GM04503 (cell line): ENCODE data around the gene PPEF1.

Experiments used
- DNase-seq: peaks from one replicate; pipeline ENCODE4 v3.0.0-alpha.2; 2012; ENCODE audit warnings: low read depth

Gene PPEF1, protein sequence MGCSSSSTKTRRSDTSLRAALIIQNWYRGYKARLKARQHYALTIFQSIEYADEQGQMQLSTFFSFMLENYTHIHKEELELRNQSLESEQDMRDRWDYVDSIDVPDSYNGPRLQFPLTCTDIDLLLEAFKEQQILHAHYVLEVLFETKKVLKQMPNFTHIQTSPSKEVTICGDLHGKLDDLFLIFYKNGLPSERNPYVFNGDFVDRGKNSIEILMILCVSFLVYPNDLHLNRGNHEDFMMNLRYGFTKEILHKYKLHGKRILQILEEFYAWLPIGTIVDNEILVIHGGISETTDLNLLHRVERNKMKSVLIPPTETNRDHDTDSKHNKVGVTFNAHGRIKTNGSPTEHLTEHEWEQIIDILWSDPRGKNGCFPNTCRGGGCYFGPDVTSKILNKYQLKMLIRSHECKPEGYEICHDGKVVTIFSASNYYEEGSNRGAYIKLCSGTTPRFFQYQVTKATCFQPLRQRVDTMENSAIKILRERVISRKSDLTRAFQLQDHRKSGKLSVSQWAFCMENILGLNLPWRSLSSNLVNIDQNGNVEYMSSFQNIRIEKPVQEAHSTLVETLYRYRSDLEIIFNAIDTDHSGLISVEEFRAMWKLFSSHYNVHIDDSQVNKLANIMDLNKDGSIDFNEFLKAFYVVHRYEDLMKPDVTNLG

DNA sequence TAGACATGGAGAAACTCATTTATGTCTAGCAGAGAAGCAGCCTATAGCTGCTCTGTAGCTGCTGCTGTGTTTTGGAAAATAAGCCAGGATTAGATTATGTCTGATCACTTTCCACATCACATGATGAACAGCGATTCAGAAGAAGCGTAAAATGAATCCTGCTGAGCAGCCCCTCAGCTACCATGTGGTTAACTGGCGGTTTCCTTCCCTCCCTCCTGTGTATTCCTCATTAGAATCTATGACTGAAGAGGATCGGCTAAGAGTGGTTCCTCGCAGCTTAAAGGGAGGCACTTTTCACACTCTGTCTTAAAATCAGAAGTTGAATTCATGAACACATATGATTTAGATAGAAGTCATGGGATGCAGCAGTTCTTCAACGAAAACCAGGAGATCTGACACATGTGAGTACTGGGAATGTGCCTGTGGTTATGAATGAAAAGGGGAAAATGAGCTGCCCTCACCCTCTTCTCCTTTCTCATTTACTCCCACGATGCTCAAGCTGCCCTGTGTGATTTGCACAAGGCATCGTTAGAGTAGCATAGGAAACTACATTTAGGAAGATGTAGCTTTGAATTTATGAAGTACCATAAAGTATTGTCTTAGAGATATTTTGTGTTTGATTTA, at the start of gene PPEF1:
Gene PPEF1, plus strand, starts transcription at position 220 of the 624 bp plus-strand sequence. Its CDS starts 136 bp downstream, at position 356.
- DNase-seq = no peak

DNA sequence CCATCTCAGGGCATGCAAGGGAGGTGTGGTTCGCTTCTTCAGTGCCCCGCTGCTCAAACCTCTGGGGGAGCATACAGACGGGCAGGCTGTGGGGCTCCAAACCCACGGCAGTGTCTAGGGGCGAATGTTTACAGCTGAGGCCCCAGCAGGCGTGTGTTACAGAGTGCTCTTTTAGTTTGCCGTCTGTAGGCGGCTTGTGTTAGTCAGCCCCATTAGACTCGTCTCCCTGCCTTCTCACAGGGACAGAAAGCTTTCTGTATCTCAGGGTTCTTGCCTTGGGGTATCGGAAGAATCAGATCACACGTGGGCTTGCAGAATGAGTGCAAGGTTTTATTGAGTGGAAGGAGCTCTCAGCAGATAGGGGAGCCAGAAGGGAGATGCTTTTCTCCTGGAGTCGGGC, 46.2 kb upstream of the PPEF1 start:
- no peak for DNase-seq

DNA sequence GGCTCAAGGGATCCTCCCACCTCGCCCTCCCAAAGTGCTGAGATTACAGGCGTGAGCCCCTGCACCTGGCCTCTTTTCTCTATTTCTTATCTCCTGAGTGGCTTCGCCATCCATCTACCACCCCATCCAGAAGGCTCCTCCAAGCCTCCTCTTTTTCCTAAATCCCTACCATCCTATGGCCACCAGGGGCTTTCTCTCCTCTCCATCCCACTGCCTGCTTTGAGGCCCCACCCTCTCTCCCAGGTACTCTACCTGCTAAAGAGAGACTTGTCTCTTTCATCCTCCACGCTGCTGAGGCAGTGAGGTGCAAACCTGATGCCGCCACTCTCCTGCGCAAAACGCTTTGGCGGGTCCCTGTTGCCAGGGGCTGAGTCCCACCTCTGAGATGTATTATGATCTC, 42.5 kb upstream of the PPEF1 start:
- no peak for DNase-seq

DNA sequence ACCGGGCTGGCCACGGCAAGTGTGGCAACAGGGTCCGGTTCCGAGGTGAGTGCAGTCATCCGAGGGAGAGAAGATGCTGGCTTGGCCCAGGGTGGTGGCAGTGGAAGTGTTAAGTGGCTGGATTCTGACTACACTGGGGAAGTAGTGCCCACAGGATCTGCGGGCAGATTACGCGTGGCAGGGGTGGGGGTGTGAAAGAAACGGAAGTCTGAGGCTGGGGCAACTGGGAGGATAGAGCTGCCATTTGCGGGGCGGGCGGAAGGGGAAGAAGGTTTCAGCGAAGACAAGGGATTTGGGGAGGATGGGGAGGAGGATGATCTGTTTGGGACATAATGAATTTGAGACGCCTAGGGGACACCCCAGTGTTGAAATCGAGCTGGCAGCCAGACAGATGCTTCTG, 40.8 kb upstream of the PPEF1 start:
- DNase-seq = no peak

DNA sequence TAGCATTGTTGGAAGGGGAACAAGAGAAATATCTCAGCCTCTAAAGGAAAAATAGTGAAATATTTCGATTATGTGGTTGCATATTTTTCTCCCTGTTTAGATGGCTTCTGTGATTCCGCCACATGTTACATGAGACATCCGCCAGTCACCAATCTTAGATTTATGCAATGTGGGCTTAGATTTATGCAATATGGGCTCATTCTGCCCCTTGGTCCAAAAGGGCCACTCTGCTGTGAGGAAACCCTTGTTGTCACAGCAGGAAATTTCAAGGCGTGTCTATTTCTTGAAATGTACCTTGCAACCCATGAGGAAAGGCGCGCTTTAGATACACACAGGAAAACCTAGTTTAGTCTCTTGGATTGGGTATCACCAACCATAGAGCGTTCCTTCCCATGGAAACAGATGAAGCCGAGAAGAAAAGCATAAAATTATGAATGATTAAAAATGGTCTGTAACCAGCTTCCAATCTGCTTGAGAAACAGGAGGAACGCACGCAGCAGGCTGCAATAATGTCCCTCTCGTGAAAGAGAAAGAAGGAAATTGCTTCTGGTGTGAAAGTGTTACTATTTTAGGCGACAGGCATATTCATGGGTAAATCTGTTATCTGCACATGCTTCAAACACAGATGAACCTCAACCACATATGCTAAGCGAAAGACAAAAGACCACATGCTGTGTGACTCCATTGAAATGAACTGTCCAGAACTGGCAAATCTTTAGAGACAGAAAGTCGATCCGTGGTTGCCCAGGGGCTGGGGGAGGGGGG, 39.2 kb upstream of the PPEF1 start:
- no peak for DNase-seq

DNA sequence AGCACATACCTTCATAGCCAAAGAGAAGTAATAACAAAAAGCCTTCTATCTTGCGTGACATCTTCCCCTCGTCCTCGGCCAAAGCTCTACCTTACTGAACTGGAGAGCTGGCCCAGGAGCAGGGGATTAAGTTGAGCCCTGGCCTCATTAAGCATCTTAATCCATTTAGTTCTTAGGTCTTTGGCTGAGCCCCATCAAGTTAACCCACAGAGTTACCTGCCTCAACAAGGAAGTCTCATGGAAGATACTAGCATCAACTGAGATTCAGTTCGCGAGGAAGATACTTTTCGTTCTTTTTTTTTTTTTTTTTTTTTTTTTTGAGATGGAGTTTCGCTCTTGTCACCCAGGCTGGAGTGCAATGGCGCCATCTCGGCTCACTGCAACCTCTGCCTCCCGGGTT, 35.4 kb upstream of the PPEF1 start, which contains the start of gene RS1:
Gene RS1, minus strand, starts transcription at position 101 of the 400 bp plus-strand sequence. Its CDS starts 40 bp downstream, at position 61.
- DNase-seq = no peak

DNA sequence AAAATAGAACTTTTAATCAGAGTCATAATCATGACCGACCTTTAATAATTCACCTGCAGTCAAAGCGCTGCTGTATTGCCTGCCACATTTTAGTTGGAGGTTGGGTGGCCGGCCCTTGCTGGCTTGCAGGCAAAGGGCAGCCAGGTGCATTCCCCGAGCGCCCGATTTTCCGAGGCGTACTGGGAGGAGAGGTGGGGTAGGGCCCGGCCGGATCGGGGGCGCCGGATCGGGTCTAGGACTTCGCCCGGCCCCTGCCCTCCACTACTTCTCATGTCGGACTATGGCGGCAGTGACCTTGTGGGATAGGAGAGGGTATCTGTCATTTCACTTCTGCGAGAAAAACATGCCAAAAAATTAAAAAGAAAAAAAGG, 33.0 kb upstream of the PPEF1 start:
- no peak for DNase-seq

DNA sequence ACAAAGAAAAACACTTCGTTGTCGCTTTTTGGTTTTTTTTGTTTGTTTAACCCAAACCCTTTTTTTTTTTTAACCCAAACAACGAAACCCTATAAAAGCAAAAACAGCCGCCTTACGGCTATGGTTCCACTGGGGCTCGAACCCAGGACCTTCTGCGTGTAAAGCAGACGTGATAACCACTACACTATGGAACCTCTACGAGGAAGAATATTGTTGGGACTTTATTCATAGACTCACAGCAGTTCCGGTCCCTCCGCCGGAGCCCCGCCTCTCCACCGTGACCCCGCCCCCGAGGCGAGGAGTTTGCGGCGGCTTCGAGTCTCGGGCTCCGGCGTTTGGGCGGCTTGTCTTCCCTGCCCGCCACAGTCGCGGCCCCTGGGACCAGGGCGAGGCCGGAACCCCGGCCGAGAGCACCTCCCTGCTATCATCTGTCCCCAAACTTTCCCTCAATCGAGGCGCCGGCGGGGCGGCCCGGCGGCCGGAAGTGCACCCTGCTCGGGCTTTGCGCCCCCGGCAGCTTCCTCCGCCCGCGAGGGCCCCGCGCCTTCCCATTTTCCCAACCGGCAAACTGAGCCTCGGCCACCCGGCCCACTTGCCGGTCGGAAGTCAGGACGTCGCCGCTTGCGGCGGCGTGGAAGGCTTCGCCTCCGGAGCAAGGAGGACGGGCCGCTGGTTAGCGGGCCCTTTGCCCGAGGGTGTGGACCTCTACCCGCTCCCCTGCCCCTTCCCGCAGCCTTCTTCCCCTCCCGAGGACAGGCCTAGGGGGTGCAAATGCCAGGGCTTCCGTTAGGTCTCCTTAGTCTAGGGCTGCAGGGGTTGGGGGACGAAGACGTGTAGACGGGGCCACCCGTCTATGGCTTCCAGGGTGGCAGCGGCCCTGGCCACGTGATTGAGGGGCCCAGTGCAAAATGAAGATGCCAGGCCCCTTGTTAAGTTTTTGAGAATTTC, 32.4 kb upstream of the PPEF1 start:
- peak; percentile 11 for DNase-seq

DNA sequence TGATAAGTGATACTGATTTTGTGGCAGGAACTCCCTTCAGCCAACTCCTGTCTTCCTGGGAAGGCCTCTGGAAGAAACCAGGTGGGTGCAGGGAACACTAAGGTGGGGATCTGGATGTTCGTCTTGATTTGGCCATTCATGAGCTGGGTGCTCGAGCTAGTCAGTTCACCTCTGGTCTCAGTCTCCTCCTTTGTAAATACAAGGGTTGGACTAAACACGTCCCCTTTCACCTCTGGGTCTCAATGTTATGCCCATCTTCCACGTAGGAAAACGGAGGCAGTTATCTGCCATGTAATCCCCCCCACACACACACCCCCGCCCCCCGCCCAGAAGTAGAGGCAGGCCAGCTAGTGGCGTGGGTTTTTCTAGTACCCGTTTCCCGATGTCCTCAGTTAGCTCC, 31.4 kb upstream of the PPEF1 start:
- no peak for DNase-seq

DNA sequence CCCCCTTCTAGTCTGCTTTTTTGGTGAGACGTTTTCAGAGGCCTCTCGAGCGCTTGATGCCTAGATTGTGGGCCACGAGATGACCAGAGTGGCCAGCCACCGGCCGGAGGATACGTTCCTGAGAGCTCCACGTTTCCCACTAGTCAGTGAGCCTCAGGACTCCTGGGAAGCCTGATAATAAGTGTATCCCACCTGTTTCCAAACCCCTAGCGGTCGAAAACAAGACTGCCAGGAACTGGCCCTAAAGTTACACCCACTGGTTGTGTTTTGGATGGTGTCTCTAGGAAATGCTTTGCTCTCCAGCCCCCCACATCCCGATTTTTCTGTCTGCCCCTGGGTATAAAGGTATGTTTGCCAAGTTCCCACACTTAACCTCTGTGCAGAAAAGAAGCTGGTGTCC, 31.0 kb upstream of the PPEF1 start:
- no peak for DNase-seq

DNA sequence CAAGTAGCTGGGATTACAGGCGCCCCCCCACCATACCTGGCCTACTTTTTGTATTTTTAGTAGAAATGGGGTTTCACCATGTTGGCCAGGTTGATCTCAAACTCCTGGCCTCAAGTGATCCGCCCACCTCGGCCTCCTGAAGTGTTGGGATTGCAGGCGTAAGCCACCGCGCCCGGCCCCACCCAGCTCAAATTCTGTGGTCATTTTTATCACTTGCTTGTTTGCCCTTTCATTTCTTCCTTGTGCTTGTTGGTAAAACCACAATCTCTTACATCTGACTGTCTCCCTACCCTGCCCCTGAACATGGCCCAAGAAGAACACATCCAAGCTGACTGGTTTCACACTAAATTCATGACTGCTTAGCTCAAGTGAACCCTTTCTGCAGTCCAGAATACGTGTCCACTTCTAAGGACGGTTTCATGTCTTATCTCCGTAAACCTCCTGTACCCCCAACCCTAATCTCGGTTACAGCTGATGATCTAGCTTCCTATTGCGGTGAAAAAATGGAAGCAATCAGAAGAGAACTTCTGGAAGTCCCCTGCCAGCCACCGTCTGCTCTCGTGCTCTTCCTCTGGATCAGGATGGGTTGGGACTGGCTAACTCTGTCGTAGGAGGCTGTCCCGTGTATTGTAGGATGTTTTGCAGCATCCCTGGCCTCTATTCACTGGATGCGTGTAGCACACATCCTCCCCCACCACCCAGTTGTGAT, 30.1 kb upstream of the PPEF1 start:
- no peak for DNase-seq

DNA sequence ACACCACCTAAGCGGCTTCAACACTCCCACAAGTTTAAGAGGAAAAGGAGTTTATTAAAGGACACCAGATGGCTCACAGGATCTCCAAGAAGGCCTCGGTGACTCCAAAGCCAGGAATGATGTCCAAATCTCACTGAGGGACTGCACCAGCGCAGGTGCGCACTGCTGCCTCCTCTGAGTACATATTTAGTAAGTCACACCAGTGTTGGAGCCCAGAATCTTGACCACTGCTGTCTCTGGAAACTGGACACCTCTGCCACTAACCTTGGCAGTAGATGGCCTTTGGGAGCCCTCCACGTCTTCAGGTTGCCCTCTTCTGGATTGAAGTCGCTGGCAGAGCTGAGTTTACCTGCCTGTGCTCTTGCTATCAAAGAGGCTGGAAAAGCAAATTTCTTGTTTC, 25.4 kb upstream of the PPEF1 start:
- DNase-seq = no peak

DNA sequence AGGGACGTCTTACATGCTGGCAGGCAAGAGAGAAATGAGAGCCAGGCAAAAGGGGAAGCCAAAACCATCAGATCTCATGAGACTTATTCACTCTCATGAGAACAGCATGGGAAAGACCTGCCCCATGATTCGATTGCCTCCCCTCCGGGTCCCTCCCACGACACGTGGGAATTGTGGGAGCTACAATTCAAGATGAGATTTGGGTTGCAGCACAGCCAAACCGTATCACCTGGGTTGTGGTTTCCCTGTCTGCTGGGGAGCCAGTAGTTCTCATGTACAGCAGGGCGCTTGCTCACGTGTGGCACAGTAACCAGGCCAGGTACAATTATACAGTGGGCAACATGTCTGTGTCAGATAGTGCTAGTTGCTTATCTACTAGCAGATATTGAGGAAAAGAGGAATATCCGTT, 24.5 kb upstream of the PPEF1 start:
- DNase-seq = no peak

DNA sequence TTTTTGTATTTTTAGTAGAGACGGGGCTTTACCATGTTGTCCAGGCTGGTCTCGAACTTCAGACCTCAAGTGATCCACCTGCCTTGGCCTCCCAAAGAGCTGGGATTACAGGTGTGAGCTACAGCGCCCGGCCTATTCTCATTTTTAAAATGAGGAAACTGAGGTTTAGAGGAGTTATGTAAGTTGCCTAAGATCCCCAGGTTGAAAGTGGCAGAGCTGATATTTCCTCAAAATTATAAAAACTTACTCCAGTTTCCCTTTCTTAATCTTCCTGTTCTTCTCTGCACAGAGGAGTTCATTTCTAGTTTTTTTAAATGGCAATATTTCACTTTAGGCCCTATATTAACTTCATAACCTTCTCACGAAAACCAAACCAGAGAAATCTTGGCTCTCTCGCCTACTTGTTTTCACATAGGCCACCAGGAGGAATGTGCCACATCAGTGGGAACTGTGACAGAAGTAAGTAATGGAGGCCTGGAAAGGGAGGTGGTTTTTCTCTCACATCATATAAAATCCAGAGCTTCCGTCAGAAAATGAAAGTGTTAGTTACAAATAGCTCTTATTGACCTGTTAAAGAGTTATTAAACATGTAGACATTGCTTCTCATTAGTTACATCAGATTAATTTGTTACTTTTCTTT, 19.5 kb upstream of the PPEF1 start:
- DNase-seq = no peak

DNA sequence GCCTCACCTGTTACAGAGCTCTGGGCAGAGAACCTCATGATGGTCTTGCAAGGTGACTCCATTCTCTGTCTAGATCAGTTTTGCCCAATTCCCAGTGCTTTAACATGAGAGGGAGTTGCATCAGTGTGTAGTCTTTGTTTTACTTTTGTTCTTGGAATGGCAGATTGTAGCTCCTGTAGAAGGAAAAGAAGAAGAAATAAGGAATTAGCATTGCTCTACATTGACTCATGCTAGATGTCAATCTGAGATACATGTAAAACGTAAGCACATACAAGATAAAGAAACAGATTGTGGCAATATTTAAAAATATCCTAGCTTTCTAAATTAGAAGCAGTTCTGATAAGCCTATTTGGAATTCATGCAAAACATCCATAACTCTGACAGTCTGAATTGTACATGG, 16.0 kb upstream of the PPEF1 start:
- no peak for DNase-seq

DNA sequence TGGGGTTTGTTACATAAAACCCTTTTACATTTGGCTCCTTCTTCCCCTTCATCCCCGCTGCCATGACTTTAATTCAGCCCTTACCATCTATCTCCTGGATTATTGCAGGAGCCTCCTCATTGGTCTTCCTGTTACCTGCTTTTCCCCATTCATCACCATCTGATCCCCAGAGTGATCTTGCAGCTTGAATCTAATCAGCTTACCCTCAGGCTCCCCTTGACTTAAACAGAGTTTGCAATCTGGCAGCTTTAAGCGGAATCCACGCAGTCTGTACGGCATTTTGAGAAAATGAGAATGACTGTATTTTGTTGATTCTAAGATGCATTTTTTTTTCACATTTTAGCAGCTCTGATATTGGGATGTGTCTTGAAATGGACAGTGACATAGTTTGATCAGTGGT, 14.9 kb upstream of the PPEF1 start:
- DNase-seq = no peak

DNA sequence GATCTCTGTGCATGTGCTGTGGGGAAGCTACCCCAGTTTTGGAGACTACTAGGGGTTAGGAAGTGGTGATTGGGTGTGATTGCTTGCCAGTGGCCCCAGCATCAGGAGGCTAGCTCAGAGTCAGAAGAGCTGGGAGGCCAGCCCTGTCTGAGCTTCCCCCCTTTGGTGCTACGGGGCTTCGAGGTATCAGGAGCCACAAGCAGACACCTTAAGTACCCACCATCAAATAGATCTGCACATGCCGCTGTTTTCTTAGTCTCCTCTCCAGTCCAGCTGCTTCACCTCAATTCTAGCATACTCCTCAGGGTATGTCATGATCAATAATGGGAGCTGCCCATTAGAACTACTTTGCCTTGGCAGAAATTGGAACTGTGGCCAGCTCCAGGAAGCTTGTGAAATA, 10.8 kb upstream of the PPEF1 start:
- no peak for DNase-seq

DNA sequence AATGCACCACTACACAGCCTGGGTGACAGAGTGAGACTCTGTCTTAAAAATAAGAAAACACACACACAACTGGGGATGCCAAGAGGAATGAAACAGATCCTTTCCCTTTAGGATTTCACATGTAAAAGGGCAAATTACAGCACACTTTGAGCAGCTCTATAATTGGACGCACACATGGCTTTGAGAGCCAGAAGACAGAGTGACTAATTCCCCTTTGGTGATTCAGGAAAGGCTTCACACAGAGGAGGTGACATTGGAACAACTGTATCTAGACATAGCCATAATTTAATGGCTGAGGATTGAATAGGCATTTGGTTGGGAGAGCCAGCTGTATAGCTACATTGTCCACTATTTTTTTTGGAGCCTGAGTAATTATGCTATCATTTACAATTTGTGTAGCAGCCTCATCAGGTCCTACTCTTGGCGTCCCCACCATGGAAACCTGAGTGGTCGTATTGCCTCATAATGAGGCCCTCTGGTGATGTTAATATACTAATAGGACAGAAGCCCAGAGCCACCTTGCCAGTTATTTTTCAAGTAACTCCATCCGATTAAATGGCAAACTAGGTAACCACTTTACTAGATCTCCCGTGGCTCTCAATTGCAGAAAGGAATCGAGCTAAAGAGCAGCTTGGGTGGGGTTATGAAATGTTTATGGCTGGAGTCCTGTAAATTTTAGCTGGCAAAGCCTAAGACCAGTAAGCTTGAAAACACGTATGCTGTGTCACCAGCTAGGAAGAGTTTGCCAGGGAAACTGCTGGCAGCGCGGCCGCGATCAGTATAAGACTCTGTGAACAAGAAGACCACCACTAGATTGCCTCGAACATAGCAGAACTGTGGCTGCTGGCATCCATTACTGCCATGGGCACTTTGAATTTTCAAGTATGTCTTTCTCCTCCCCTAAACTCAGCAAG, 8.5 kb upstream of the PPEF1 start:
- no peak for DNase-seq
